ENCODE measurements around the gene IPO5. TPM values are rescaled to one million over a fixed set of nuclear protein-coding genes. Genes with fewer than 3 reads are reported as not detected.
"Not testable (repeated sequence)": the region's sequence is repeated elsewhere in the genome, so short reads cannot be mapped to it uniquely, and the experiment has no call there.

Gene IPO5
- total RNA-seq, 1 donor from 2014 or later = 154 TPM

- peaks cover 5% of the 10 kb centered on the region for H3K27me3 Mint-ChIP-seq (ENCODE audit: low read depth, unreplicated experiment)
- Histone ChIP-seq H3K4me3 (ENCODE audit: insufficient read depth, low read depth, low read length) (no peak overlapping the region), H3K9me3 (ENCODE audit: insufficient read depth, low read depth, low read length) (no peaks in the 10 kb centered on the region), H3K36me3 (ENCODE audit: insufficient read depth, low read length) (no peaks in the 10 kb centered on the region), H3K27me3 (ENCODE audit: insufficient read depth, low read length) (no peaks in the 10 kb centered on the region), H4K20me1 (ENCODE audit: insufficient read depth, low read length) (no peaks in the 10 kb centered on the region), H3K79me2 (ENCODE audit: insufficient read depth, low read length) (no peaks in the 10 kb centered on the region), H3K9ac (ENCODE audit: low read length) (no peak overlapping the region), H3K4me1 (ENCODE audit: insufficient read depth, low read length) (no peaks in the 10 kb centered on the region), H2AFZ (ENCODE audit: low read depth, low read length) (no peak overlapping the region), H3K27ac (ENCODE audit: low read depth, low read length) (no peak overlapping the region), H3K4me2 (ENCODE audit: low read length) (no peak overlapping the region)
- DNase-seq (ENCODE audit: low read depth) = no peak
- peaks cover 6% of the 10 kb centered on the region for H3K4me1 Mint-ChIP-seq (ENCODE audit: low read depth, unreplicated experiment)
- H3K27ac Mint-ChIP-seq (ENCODE audit: unreplicated experiment) = no peak overlapping the region
- no peaks in the 10 kb centered on the region for H3K36me3 Mint-ChIP-seq (ENCODE audit: low read depth, unreplicated experiment)
- peaks cover 2% of the 10 kb centered on the region for H3K9me3 Mint-ChIP-seq (ENCODE audit: unreplicated experiment)
- FAIRE-seq = no peak
- no peak overlapping the region for H3K4me3 Mint-ChIP-seq (ENCODE audit: unreplicated experiment)
- TF ChIP-seq CTCF (IDR thresholded peaks at IDR 0.05; ENCODE audit: insufficient read depth, low read depth, low read length) = no peak
- TF ChIP-seq EZH2 (IDR thresholded peaks at IDR 0.05; ENCODE audit: insufficient read depth, low read length) = no peak
Observed at GRCh38 chr13:98032168-98032567, 78.7 kb downstream of the IPO5 start.

GRCh38 chr13:98033277-98034247, 80.1 kb downstream of the IPO5 start:
- Histone ChIP-seq H3K79me2 (ENCODE audit: insufficient read depth, low read length) (no peaks in the 10 kb centered on the region), H2AFZ (ENCODE audit: low read depth, low read length) (peak overlapping the region; percentile 39), H3K9ac (ENCODE audit: low read length) (no peak overlapping the region), H4K20me1 (ENCODE audit: insufficient read depth, low read length) (no peaks in the 10 kb centered on the region), H3K4me3 (ENCODE audit: insufficient read depth, low read depth, low read length) (no peak overlapping the region), H3K9me3 (ENCODE audit: insufficient read depth, low read depth, low read length) (no peaks in the 10 kb centered on the region), H3K27me3 (ENCODE audit: insufficient read depth, low read length) (no peaks in the 10 kb centered on the region), H3K4me2 (ENCODE audit: low read length) (no peak overlapping the region), H3K27ac (ENCODE audit: low read depth, low read length) (no peak overlapping the region), H3K36me3 (ENCODE audit: insufficient read depth, low read length) (no peaks in the 10 kb centered on the region), H3K4me1 (ENCODE audit: insufficient read depth, low read length) (no peaks in the 10 kb centered on the region)
- FAIRE-seq (no peak), DNase-seq (ENCODE audit: low read depth) (peak; percentile 25)
- H3K27me3 Mint-ChIP-seq (ENCODE audit: low read depth, unreplicated experiment) = peaks cover 5% of the 10 kb centered on the region
- H3K4me3 Mint-ChIP-seq (ENCODE audit: unreplicated experiment) = no peak overlapping the region
- no peaks in the 10 kb centered on the region for H3K36me3 Mint-ChIP-seq (ENCODE audit: low read depth, unreplicated experiment)
- peaks cover 5% of the 10 kb centered on the region for H3K4me1 Mint-ChIP-seq (ENCODE audit: low read depth, unreplicated experiment)
- TF ChIP-seq CTCF (IDR thresholded peaks at IDR 0.05; ENCODE audit: insufficient read depth, low read depth, low read length) = peak; percentile 33
- TF ChIP-seq EZH2 (IDR thresholded peaks at IDR 0.05; ENCODE audit: insufficient read depth, low read length) = no peak
- H3K9me3 Mint-ChIP-seq (ENCODE audit: unreplicated experiment) = peaks cover 2% of the 10 kb centered on the region
- no peak overlapping the region for H3K27ac Mint-ChIP-seq (ENCODE audit: unreplicated experiment)

GRCh38 chr13:98035373-98035772, 81.9 kb downstream of the IPO5 start:
- Histone ChIP-seq H3K27ac (ENCODE audit: low read depth, low read length) (no peak overlapping the region), H3K27me3 (ENCODE audit: insufficient read depth, low read length) (no peaks in the 10 kb centered on the region), H3K36me3 (ENCODE audit: insufficient read depth, low read length) (no peaks in the 10 kb centered on the region), H3K9ac (ENCODE audit: low read length) (no peak overlapping the region), H3K79me2 (ENCODE audit: insufficient read depth, low read length) (no peaks in the 10 kb centered on the region), H4K20me1 (ENCODE audit: insufficient read depth, low read length) (no peaks in the 10 kb centered on the region), H2AFZ (ENCODE audit: low read depth, low read length) (no peak overlapping the region), H3K4me1 (ENCODE audit: insufficient read depth, low read length) (no peaks in the 10 kb centered on the region), H3K9me3 (ENCODE audit: insufficient read depth, low read depth, low read length) (no peaks in the 10 kb centered on the region), H3K4me3 (ENCODE audit: insufficient read depth, low read depth, low read length) (no peak overlapping the region), H3K4me2 (ENCODE audit: low read length) (no peak overlapping the region)
- TF ChIP-seq CTCF (IDR thresholded peaks at IDR 0.05; ENCODE audit: insufficient read depth, low read depth, low read length) (no peak), EZH2 (IDR thresholded peaks at IDR 0.05; ENCODE audit: insufficient read depth, low read length) (no peak)
- peaks cover 5% of the 10 kb centered on the region for H3K27me3 Mint-ChIP-seq (ENCODE audit: low read depth, unreplicated experiment)
- H3K9me3 Mint-ChIP-seq (ENCODE audit: unreplicated experiment) = peaks cover 2% of the 10 kb centered on the region
- no peak for DNase-seq (ENCODE audit: low read depth)
- no peak overlapping the region for H3K4me3 Mint-ChIP-seq (ENCODE audit: unreplicated experiment)
- FAIRE-seq = no peak
- H3K27ac Mint-ChIP-seq (ENCODE audit: unreplicated experiment) = no peak overlapping the region
- H3K4me1 Mint-ChIP-seq (ENCODE audit: low read depth, unreplicated experiment) = peaks cover 5% of the 10 kb centered on the region
- no peaks in the 10 kb centered on the region for H3K36me3 Mint-ChIP-seq (ENCODE audit: low read depth, unreplicated experiment)

- not testable (repeated sequence) for H3K4me2 ChIP-seq (ENCODE audit: low read length); H3K4me1 Mint-ChIP-seq (ENCODE audit: low read depth, unreplicated experiment); H3K36me3 Mint-ChIP-seq (ENCODE audit: low read depth, unreplicated experiment); H3K4me3 Mint-ChIP-seq (ENCODE audit: unreplicated experiment); H3K4me1 ChIP-seq (ENCODE audit: insufficient read depth, low read length); H3K27ac Mint-ChIP-seq (ENCODE audit: unreplicated experiment); DNase-seq (ENCODE audit: low read depth); H3K4me3 ChIP-seq (ENCODE audit: insufficient read depth, low read depth, low read length); H3K9me3 Mint-ChIP-seq (ENCODE audit: unreplicated experiment); H3K79me2 ChIP-seq (ENCODE audit: insufficient read depth, low read length); H3K27me3 Mint-ChIP-seq (ENCODE audit: low read depth, unreplicated experiment); H2AFZ ChIP-seq (ENCODE audit: low read depth, low read length); H3K9ac ChIP-seq (ENCODE audit: low read length); H3K27me3 ChIP-seq (ENCODE audit: insufficient read depth, low read length); H4K20me1 ChIP-seq (ENCODE audit: insufficient read depth, low read length); FAIRE-seq; H3K9me3 ChIP-seq (ENCODE audit: insufficient read depth, low read depth, low read length); H3K27ac ChIP-seq (ENCODE audit: low read depth, low read length); H3K36me3 ChIP-seq (ENCODE audit: insufficient read depth, low read length)
Observed at GRCh38 chr13:98036564-98037302, 83.3 kb downstream of the IPO5 start.

All from astrocyte (in vitro differentiated cells and primary cell).